HG02852 (cell line): ENCODE measurements around the gene LGALS12.

ENCODE experiments used
- ATAC-seq: cut with Tn5 transposase; IDR thresholded peaks from one replicate; pipeline ENCODE4 v1.9.1; 2021; ENCODE audit warnings: mild to moderate bottlenecking, moderate library complexity; ENCODE audit not compliant: unreplicated experiment

The LGALS12 gene

GRCh38 chr11:63558459-63559157, 52.7 kb downstream of the LGALS12 start:
- no peak for ATAC-seq

GRCh38 chr11:63560506-63561180, 54.8 kb downstream of the LGALS12 start:
- ATAC-seq, result no peak

GRCh38 chr11:63563201-63564055, 57.5 kb downstream of the LGALS12 start, which contains the start of gene PLAAT2:
Gene PLAAT2, minus strand, starts transcription at chr11:63563379. Its CDS starts 55 bp downstream, at chr11:63563324.
- ATAC-seq, result no peak

DNA sequence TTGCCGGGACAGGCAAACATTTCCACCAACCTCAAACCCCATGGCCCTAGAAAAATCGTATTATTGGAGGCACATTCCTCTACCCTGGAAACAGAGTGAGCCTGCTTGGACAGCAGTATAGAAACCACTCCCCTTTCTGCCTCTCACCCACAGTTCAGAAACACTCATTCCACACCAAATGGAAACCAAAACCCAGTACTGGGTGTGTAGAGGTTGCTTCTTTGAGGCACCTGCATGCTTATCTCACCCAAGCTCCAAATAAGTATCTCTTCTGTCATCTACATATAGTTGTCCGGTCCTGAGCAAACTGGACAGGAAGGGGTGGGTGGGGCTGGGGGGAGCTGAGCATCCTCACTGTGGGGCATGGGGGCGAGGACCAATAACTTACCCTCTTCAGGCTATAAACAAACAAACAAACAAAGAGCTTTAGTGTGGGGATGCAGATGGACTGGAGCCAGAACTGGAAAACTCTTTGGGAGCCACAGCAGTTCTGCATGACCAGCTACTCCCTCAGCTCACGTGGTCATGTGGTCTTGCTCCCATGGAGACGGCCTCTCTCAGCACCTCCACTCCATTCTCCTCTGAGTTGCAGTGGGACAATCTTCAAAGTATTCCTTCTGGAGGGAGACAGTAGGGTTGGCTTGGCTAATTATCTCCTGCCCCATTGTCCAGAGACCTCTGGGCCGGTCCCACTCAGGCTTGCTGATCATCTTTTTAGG, 58.3 kb downstream of the LGALS12 start:
- peak; percentile 64 for ATAC-seq

DNA sequence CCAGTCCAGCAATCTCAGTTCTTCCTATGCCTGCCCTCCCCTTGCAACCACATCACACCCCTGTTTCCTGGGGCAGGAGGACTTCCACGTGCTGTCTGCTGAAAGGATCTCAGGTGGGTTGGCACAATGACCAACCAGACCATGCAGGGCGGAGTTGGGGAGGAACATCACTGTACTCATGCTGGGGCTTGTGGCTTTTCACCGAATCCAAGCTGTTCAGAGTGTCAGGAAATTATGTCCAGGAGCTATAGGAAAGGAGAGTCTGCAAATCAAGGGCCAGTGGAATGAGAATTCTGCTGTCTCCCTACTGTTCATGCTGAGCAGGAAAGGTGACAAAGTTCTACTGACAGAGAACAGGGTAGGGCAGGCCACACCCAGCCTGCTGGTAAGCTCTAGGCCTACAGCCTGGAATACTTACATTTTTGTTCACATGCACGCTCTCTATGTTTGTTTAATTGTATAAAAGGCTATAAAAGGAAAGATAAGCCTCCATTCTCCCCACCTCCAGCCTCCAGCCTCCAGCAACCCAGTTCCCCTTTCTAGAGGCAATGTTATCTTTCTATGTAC, 59.0 kb downstream of the LGALS12 start:
- no peak for ATAC-seq
